Neural cell (in vitro differentiated cells): ENCODE results near the gene ZDHHC11. TPM values are rescaled to one million over a fixed set of nuclear protein-coding genes. Genes with fewer than 3 reads are reported as not detected.

Experiments
- H2AFZ ChIP-seq: fragments of 200-600, 300-800 bp; sonication (generic), shearing (Covaris generic); 2 replicates; pipeline ENCODE4 v1.6.0; 2014; ENCODE audit warnings: low read depth, mild to moderate bottlenecking, antibody characterized with exemption, low read length, moderate library complexity
- H3F3A ChIP-seq: fragments of 200-600 bp; shearing (Covaris generic); 2 replicates; pipeline ENCODE4 v1.6.1; 2016; ENCODE audit warnings: mild to moderate bottlenecking, moderate library complexity, mixed read lengths, antibody characterized with exemption, low read length; ENCODE audit not compliant: insufficient read depth, poor library complexity, severe bottlenecking
- H3K27ac ChIP-seq: fragments of 200-600, 300-800 bp; sonication (generic), shearing (Covaris generic); 2 replicates; pipeline ENCODE4 v1.5.1; 2014; ENCODE audit warnings: mild to moderate bottlenecking, low read length, moderate library complexity
- H3K27me3 ChIP-seq: fragments of 300-800, 200-600 bp; sonication (generic), shearing (Covaris generic); 2 replicates; pipeline ENCODE4 v1.6.0; 2014; ENCODE audit warnings: mild to moderate bottlenecking, low read depth, low read length, moderate library complexity; ENCODE audit not compliant: insufficient read depth
- H3K36me3 ChIP-seq: fragments of 300-800, 200-600 bp; sonication (generic), shearing (Covaris generic); 2 replicates; pipeline ENCODE4 v1.5.1; 2014; ENCODE audit warnings: mild to moderate bottlenecking, antibody characterized with exemption, low read length, moderate library complexity; ENCODE audit not compliant: insufficient read depth
- H3K4me2 ChIP-seq: fragments of 300-800, 200-600 bp; sonication (generic), shearing (Covaris generic); 2 replicates; pipeline ENCODE4 v1.6.0; 2014; ENCODE audit warnings: mild to moderate bottlenecking, low read length
- H3K4me3 ChIP-seq: fragments of 300-800, 200-600 bp; sonication (generic), shearing (Covaris generic); 2 replicates; pipeline ENCODE4 v1.5.1; 2014; ENCODE audit warnings: mild to moderate bottlenecking, low read length, moderate library complexity
- H3K79me2 ChIP-seq: fragments of 200-600 bp; shearing (Covaris generic); replicated peaks from 2 replicates; pipeline ENCODE4 v1.6.0; 2014; ENCODE audit warnings: mild to moderate bottlenecking, low read length, moderate library complexity; ENCODE audit not compliant: insufficient read depth
- H3K9ac ChIP-seq: fragments of 300-800, 200-600 bp; sonication (generic), shearing (Covaris generic); 2 replicates; pipeline ENCODE4 v1.6.1; 2016; ENCODE audit warnings: mild to moderate bottlenecking, low read length, mixed read lengths
- H3K9me2 ChIP-seq: fragments of 200-600 bp; shearing (Covaris generic); 2 replicates; pipeline ENCODE4 v1.6.1; 2016; ENCODE audit warnings: mild to moderate bottlenecking, low read length, mixed read lengths; ENCODE audit not compliant: insufficient read depth
- H3K9me3 ChIP-seq: fragments of 200-600, 300-800 bp; sonication (generic), shearing (Covaris generic); 2 replicates; pipeline ENCODE4 v1.6.1; 2016; ENCODE audit warnings: mild to moderate bottlenecking, mixed run types, low read length, moderate library complexity, mixed read lengths
- H4K20me1 ChIP-seq: fragments of 200-600 bp; shearing (Covaris generic); 2 replicates; pipeline ENCODE4 v1.6.1; 2016; ENCODE audit warnings: mild to moderate bottlenecking, mixed run types; ENCODE audit not compliant: insufficient read depth
- EP300 ChIP-seq: fragments of 450-650 bp; conservative IDR thresholded peaks from 2 replicates; pipeline ENCODE4 v1.6.1; 2014; ENCODE audit warnings: antibody characterized with exemption, mild to moderate bottlenecking, moderate library complexity; ENCODE audit not compliant: poor library complexity, severe bottlenecking
- EZH2 ChIP-seq: fragments of 200-600, 300-800 bp; shearing (Covaris generic), sonication (generic); IDR thresholded peaks from 2 replicates; pipeline ENCODE4 v1.6.1; 2014; ENCODE audit warnings: antibody characterized with exemption, low read length, borderline replicate concordance, mild to moderate bottlenecking; ENCODE audit not compliant: insufficient read depth, poor library complexity, severe bottlenecking
- MXI1 ChIP-seq: fragments of 450-650 bp; conservative IDR thresholded peaks from 2 replicates; pipeline ENCODE4 v1.6.1; 2014; ENCODE audit warnings: antibody characterized with exemption, mild to moderate bottlenecking; ENCODE audit not compliant: poor library complexity, severe bottlenecking
- POLR2AphosphoS5 ChIP-seq: IDR thresholded peaks from 2 replicates; pipeline ENCODE4 v1.6.1; 2012
- RAD21 ChIP-seq: fragments of 450-650 bp; conservative IDR thresholded peaks from 2 replicates; pipeline ENCODE4 v1.6.1; 2014; ENCODE audit warnings: antibody characterized with exemption, mild to moderate bottlenecking, moderate library complexity
- REST ChIP-seq: IDR thresholded peaks from 2 replicates; pipeline ENCODE4 v1.6.1; 2012; ENCODE audit warnings: borderline replicate concordance
- SMC3 ChIP-seq: fragments of 450-650 bp; conservative IDR thresholded peaks from 2 replicates; pipeline ENCODE4 v1.6.1; 2014; ENCODE audit warnings: antibody characterized with exemption, mild to moderate bottlenecking, moderate library complexity; ENCODE audit not compliant: poor library complexity
- TAF1 ChIP-seq: IDR thresholded peaks from 2 replicates; pipeline ENCODE4 v1.6.1; 2012; ENCODE audit warnings: low read depth
- polyA plus RNA-seq: library from polyadenylated mRNA; depleted of rRNA; stranded (reverse); fragments of >200 nt; gene quantifications from 2 replicates; pipeline ENCODE4 v1.2.3, GENCODE V29; 2014
- TF ChIP-seq, protein P1 (sequence below): fragments of 450-650 bp; IDR thresholded peaks from 2 replicates; pipeline ENCODE4 v1.5.1; 2014; ENCODE audit warnings: antibody characterized with exemption, mild to moderate bottlenecking, moderate library complexity; ENCODE audit not compliant: poor library complexity, severe bottlenecking

The ZDHHC11 gene
- polyA plus RNA-seq, 1 donor from 2014 or later = 11.4 TPM

DNA sequence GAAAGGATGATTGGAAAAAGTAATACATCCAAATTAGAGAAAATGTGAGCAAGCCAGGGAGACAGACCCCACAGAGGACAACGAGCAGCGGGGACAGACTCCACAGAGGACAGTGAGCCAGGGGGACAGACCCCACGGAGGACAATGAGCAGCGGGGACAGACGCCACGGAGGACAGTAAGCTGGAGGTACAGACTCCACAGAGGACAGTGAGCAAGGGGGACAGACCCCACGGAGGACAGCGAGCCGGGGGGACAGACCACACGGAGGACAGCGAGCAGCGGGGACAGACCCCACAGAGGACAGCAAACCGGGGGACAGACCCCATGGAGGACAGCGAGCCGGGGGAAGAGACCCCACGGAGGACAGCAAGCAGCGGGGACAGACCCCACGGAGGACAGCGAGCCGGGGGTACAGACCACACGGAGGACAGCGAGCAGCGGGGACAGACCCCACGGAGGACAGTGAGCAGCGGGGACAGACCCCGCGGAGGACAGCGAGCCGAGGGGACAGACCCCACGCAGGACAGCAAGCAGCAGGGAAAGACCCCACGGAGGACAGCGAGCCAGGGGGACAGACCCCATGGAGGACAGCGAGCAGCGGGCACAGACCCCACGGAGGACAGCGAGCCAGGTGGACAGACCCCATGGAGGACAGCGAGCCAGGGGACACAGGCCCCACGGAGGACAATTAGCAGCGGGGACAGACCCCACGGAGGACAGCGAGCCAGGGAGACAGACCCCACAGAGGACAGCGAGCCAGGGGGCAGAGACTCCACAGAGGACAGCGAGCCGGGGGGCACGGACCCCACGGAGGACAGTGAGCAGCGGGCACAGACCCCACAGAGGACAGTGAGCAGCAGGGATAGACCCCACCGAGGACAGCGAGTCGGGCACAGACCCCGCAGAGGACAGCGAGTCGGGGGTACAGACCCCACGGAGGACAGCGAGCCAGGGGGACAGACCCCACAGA lies 1.9 kb upstream of the ZDHHC11 start:
- H3K4me2 ChIP-seq = no peak overlapping the region
- no peak overlapping the region for H3K27ac ChIP-seq
- no peak overlapping the region for H3K9ac ChIP-seq
- no peaks in the 10 kb centered on the region for H4K20me1 ChIP-seq
- no peaks in the 10 kb centered on the region for H3K36me3 ChIP-seq
- no peak for TF ChIP-seq RAD21
- no peak for TF ChIP-seq EP300
- no peak for TF ChIP-seq SMC3
- TF ChIP-seq REST = no peak
- no peak for TF ChIP-seq MXI1
- TF ChIP-seq, protein P1, sequence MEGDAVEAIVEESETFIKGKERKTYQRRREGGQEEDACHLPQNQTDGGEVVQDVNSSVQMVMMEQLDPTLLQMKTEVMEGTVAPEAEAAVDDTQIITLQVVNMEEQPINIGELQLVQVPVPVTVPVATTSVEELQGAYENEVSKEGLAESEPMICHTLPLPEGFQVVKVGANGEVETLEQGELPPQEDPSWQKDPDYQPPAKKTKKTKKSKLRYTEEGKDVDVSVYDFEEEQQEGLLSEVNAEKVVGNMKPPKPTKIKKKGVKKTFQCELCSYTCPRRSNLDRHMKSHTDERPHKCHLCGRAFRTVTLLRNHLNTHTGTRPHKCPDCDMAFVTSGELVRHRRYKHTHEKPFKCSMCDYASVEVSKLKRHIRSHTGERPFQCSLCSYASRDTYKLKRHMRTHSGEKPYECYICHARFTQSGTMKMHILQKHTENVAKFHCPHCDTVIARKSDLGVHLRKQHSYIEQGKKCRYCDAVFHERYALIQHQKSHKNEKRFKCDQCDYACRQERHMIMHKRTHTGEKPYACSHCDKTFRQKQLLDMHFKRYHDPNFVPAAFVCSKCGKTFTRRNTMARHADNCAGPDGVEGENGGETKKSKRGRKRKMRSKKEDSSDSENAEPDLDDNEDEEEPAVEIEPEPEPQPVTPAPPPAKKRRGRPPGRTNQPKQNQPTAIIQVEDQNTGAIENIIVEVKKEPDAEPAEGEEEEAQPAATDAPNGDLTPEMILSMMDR = no peak
- no peak for TF ChIP-seq TAF1
- TF ChIP-seq POLR2AphosphoS5 = no peak
- TF ChIP-seq EZH2 = no peak
- H2AFZ ChIP-seq = no peak overlapping the region
- no peak overlapping the region for H3K4me3 ChIP-seq
- no peaks in the 10 kb centered on the region for H3F3A ChIP-seq
- no peaks in the 10 kb centered on the region for H3K9me3 ChIP-seq
- no peaks in the 10 kb centered on the region for H3K9me2 ChIP-seq
- no peaks in the 10 kb centered on the region for H3K27me3 ChIP-seq
- H3K79me2 ChIP-seq = no peaks in the 10 kb centered on the region

GRCh38 chr5:852018-852417 lies 1.2 kb upstream of the ZDHHC11 start:
- H3K36me3 ChIP-seq = no peaks in the 10 kb centered on the region
- no peak overlapping the region for H3K9ac ChIP-seq
- no peak overlapping the region for H3K4me3 ChIP-seq
- H3K27me3 ChIP-seq = no peaks in the 10 kb centered on the region
- H3K27ac ChIP-seq = no peak overlapping the region
- no peak overlapping the region for H3K4me2 ChIP-seq
- H4K20me1 ChIP-seq = no peaks in the 10 kb centered on the region
- H3K79me2 ChIP-seq = no peaks in the 10 kb centered on the region
- no peaks in the 10 kb centered on the region for H3K9me3 ChIP-seq
- H2AFZ ChIP-seq = no peak overlapping the region
- no peaks in the 10 kb centered on the region for H3F3A ChIP-seq
- H3K9me2 ChIP-seq = no peaks in the 10 kb centered on the region
- no peak for TF ChIP-seq RAD21
- TF ChIP-seq SMC3 = no peak
- TF ChIP-seq EZH2 = no peak
- no peak for TF ChIP-seq POLR2AphosphoS5
- no peak for TF ChIP-seq TAF1
- TF ChIP-seq EP300 = no peak
- no peak for TF ChIP-seq MXI1
- TF ChIP-seq, protein P1 = no peak
- no peak for TF ChIP-seq REST
